OCI-LY7 (cell line): ENCODE results near the gene ANKRD13D. TPM values are rescaled to one million over a fixed set of nuclear protein-coding genes. Genes with fewer than 3 reads are reported as not detected.

Experiments
- BruUV-seq: library from RNA; stranded (reverse); fragments of 400-500 nt; replicated peaks from 2 replicates; lab custom pipeline; 2021; lab: Mats Ljungman, UMichigan
- CTCF ChIA-PET: fragments of 300-600 bp; sonication (Branson Sonifier 250); formaldehyde crosslinking; loops from one replicate; lab custom pipeline; 2022; ENCODE audit warnings: antibody characterized with exemption; ENCODE audit not compliant: unreplicated experiment; lab: Charles Lee
- POLR2A ChIA-PET: fragments of 300-600 bp; sonication (Branson Sonifier 250); formaldehyde crosslinking; loops from one replicate; lab custom pipeline; 2022; ENCODE audit warnings: antibody characterized with exemption; lab: Charles Lee
- DNase-seq: peaks from one replicate; pipeline ENCODE4 v3.0.0-alpha.2; 2015; ENCODE audit warnings: low spot score
- H2AFZ ChIP-seq: fragments of 200-600 bp; sonication (generic), shearing (Covaris generic); 2 replicates; pipeline ENCODE4 v1.6.1; 2014; ENCODE audit warnings: mild to moderate bottlenecking, antibody characterized with exemption, low read length, moderate library complexity
- H3K27ac ChIP-seq: fragments of 200-600 bp; sonication (generic); 2 replicates; pipeline ENCODE4 v1.5.1; 2014; ENCODE audit warnings: mixed run types, low read depth, mild to moderate bottlenecking, moderate library complexity, low read length, inconsistent platforms; ENCODE audit not compliant: poor library complexity, severe bottlenecking
- H3K36me3 ChIP-seq: fragments of 200-600 bp; sonication (generic); 2 replicates; pipeline ENCODE4 v1.6.1; 2014; ENCODE audit warnings: mild to moderate bottlenecking, antibody characterized with exemption, low read length, moderate library complexity, mixed read lengths; ENCODE audit not compliant: insufficient read depth
- H3K4me1 ChIP-seq: fragments of 200-600 bp; sonication (generic); 2 replicates; pipeline ENCODE4 v1.5.1; 2014; ENCODE audit warnings: mild to moderate bottlenecking, low read length; ENCODE audit not compliant: insufficient read depth, poor library complexity, severe bottlenecking
- H3K4me2 ChIP-seq: fragments of 200-600 bp; sonication (generic); 2 replicates; pipeline ENCODE4 v1.6.1; 2014; ENCODE audit warnings: mild to moderate bottlenecking, low read length
- H3K4me3 ChIP-seq: fragments of 200-600 bp; sonication (generic); 2 replicates; pipeline ENCODE4 v1.5.1; 2014; ENCODE audit warnings: mild to moderate bottlenecking, low read depth, low read length; ENCODE audit not compliant: poor library complexity, severe bottlenecking
- H3K79me2 ChIP-seq: fragments of 200-600 bp; sonication (generic); 2 replicates; pipeline ENCODE4 v1.6.1; 2016; ENCODE audit warnings: low read depth, mild to moderate bottlenecking, low read length, moderate library complexity, mixed read lengths; ENCODE audit not compliant: insufficient read depth
- H3K9me2 ChIP-seq: fragments of 200-600 bp; sonication (generic); 2 replicates; pipeline ENCODE4 v1.6.1; 2016; ENCODE audit warnings: mild to moderate bottlenecking, low read length, mixed read lengths; ENCODE audit not compliant: insufficient read depth
- H3K9me3 ChIP-seq: fragments of 200-600 bp; sonication (generic); 2 replicates; pipeline ENCODE4 v1.6.1; 2014; ENCODE audit warnings: mild to moderate bottlenecking, mixed run types, low read length, mixed read lengths
- H4K20me1 ChIP-seq: fragments of 200-600 bp; sonication (generic); 2 replicates; pipeline ENCODE4 v1.6.1; 2014; ENCODE audit warnings: mild to moderate bottlenecking, antibody characterized with exemption, low read length, moderate library complexity, mixed read lengths; ENCODE audit not compliant: insufficient read depth
- EZH2phosphoT487 ChIP-seq: fragments of 200-600 bp; sonication (generic); IDR thresholded peaks from 2 replicates; pipeline ENCODE4 v1.6.1; 2018; ENCODE audit warnings: low read depth, borderline replicate concordance, mild to moderate bottlenecking, mixed run types, antibody characterized with exemption, low read length, moderate library complexity, mixed read lengths
- intact Hi-C: fragments of 100-400 bp; cut with micrococcal nuclease; formaldehyde crosslinking; loops from one replicate; pipeline ENCODE4 v1.10.0; 2022; ENCODE audit not compliant: unreplicated experiment
- total RNA-seq, 2 experiments: library from RNA; depleted of rRNA in 1 of 2; stranded (reverse); fragments of >200 nt in 1 of 2; shearing (Covaris generic) in 1 of 2; gene quantifications; 2 replicates each; pipeline ENCODE4 v1.2.3, GENCODE V29; 2014 to 2022
- TF ChIP-seq, protein P1 (sequence below): fragments of 200-600 bp; sonication (generic); conservative IDR thresholded peaks from 2 replicates; pipeline ENCODE4 v1.5.1; 2014; ENCODE audit warnings: mild to moderate bottlenecking, antibody characterized with exemption, low read length, moderate library complexity, mixed read lengths

ANKRD13D gene
- total RNA-seq, 2 experiments from 2014 or later = 119 to 136 TPM

DNA sequence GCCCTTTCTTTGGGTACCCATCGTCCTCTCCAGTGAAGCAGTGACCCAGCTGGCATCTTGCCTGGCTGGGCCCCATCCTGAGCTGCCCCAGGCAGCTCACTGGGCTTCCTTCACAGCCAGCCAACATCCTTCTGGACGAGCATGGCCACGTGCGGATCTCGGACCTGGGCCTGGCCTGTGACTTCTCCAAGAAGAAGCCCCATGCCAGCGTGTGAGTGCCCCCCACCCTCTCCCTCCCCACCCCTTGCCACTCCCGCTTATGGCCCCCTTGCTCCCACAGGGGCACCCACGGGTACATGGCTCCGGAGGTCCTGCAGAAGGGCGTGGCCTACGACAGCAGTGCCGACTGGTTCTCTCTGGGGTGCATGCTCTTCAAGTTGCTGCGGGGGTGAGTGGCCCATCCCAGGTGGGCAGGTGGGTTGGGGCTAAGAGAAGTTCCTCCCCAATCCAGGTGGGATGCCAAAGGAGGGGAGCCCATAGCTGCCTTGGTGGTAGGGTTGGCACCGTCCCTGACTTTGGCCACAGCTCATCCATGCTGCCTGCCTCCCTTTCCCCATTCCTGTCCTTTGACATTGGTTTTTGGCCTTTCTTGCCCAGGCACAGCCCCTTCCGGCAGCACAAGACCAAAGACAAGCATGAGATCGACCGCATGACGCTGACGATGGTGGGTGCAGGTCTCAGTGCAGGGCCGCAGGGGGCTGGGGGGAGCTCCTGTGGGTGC lies 6.8 kb upstream of the ANKRD13D start:
- Histone ChIP-seq H3K27ac (no peak overlapping the region), H3K4me2 (no peak overlapping the region)

DNA sequence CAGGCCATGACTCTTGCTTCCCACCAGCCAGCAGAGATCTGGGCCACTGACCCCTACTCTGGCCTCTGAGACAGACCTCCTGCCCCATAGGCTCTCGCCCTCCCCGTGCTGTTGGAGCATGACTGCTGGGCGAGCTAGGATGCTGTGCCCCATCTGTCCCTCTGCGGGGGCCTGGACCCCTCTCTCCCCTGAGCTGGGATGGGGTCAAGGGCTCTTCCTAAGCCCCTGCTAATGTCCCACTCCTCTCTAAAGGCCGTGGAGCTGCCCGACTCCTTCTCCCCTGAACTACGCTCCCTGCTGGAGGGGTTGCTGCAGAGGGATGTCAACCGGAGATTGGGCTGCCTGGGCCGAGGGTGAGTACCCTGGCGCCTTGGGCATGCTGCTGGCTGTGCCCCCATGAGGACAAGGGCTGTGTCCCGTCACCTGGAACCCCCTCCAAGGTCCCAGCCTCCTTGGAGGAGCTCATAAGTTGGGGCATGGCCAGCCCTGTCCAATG lies 6.2 kb upstream of the ANKRD13D start:
- no TSS peak for BruUV-seq
- ChIA-PET CTCF (no interaction called here), POLR2A (no interaction called here)
- H3K9me2 ChIP-seq = no peaks in the 10 kb centered on the region
- no peak overlapping the region for H2AFZ ChIP-seq
- no peak overlapping the region for H3K4me3 ChIP-seq
- H3K27ac ChIP-seq = no peak overlapping the region
- no peak for TF ChIP-seq EZH2phosphoT487
- TF ChIP-seq, protein P1, sequence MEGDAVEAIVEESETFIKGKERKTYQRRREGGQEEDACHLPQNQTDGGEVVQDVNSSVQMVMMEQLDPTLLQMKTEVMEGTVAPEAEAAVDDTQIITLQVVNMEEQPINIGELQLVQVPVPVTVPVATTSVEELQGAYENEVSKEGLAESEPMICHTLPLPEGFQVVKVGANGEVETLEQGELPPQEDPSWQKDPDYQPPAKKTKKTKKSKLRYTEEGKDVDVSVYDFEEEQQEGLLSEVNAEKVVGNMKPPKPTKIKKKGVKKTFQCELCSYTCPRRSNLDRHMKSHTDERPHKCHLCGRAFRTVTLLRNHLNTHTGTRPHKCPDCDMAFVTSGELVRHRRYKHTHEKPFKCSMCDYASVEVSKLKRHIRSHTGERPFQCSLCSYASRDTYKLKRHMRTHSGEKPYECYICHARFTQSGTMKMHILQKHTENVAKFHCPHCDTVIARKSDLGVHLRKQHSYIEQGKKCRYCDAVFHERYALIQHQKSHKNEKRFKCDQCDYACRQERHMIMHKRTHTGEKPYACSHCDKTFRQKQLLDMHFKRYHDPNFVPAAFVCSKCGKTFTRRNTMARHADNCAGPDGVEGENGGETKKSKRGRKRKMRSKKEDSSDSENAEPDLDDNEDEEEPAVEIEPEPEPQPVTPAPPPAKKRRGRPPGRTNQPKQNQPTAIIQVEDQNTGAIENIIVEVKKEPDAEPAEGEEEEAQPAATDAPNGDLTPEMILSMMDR = no peak
- no peak overlapping the region for H3K4me2 ChIP-seq
- intact Hi-C loops = no loop called here
- H4K20me1 ChIP-seq = no peaks in the 10 kb centered on the region
- peaks cover 22% of the 10 kb centered on the region; the same call in 1 of the 2 replicates for H3K79me2 ChIP-seq
- H3K36me3 ChIP-seq = peaks cover 99% of the 10 kb centered on the region
- H3K4me1 ChIP-seq = peaks cover 35% of the 10 kb centered on the region
- no peaks in the 10 kb centered on the region for H3K9me3 ChIP-seq
- DNase-seq = no peak

More for the DNA sequence above, 6.8 kb upstream of the ANKRD13D start:
- ChIA-PET CTCF (no interaction called here), POLR2A (interaction anchor here (1.2 kb wide), 1 partner anchor 35 kb away, joined by 3 read pairs; no protein-coding TSS in a partner anchor)
- H3K79me2 ChIP-seq = peaks cover 25% of the 10 kb centered on the region; the same call in 1 of the 2 replicates
- no peak overlapping the region for H2AFZ ChIP-seq
- no peak for DNase-seq
- H3K4me1 ChIP-seq = peaks cover 34% of the 10 kb centered on the region
- H3K4me3 ChIP-seq = no peak overlapping the region
- no peaks in the 10 kb centered on the region for H3K9me2 ChIP-seq
- no TSS peak for BruUV-seq
- H4K20me1 ChIP-seq = no peaks in the 10 kb centered on the region
- H3K36me3 ChIP-seq = peaks cover 97% of the 10 kb centered on the region
- intact Hi-C loops = no loop called here
- TF ChIP-seq, protein P1 = no peak
- no peak for TF ChIP-seq EZH2phosphoT487
- no peaks in the 10 kb centered on the region for H3K9me3 ChIP-seq

DNA sequence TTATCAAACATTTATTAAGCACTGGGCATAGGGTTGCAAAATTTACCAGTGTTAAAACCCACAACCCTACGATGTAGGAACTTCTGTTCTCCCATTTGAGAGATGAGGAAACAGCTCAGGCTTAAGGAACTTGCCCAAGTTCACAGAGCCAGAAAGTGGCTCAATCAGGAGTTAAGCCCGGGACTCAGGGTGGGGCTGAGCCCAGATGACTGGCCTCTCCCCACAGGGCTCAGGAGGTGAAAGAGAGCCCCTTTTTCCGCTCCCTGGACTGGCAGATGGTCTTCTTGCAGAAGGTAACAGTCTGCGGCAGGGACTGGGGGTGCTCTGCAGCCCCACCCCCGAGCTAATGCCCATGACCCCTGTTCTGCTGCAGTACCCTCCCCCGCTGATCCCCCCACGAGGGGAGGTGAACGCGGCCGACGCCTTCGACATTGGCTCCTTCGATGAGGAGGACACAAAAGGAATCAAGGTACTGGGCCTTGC lies 5.6 kb upstream of the ANKRD13D start:
- TF ChIP-seq EZH2phosphoT487 = no peak
- no peaks in the 10 kb centered on the region for H3K9me2 ChIP-seq
- no TSS peak for BruUV-seq
- peaks cover 33% of the 10 kb centered on the region for H3K4me1 ChIP-seq
- H3K27ac ChIP-seq = no peak overlapping the region
- no peak overlapping the region for H3K4me3 ChIP-seq
- H3K79me2 ChIP-seq = peaks cover 16% of the 10 kb centered on the region; the same call in 1 of the 2 replicates
- no peak overlapping the region for H3K4me2 ChIP-seq
- intact Hi-C loops = no loop called here
- DNase-seq = no peak
- CTCF ChIA-PET = no interaction called here
- H3K36me3 ChIP-seq = peaks cover 93% of the 10 kb centered on the region
- no peak overlapping the region for H2AFZ ChIP-seq
- POLR2A ChIA-PET = no interaction called here
- H3K9me3 ChIP-seq = no peaks in the 10 kb centered on the region
- H4K20me1 ChIP-seq = no peaks in the 10 kb centered on the region
